OCI-LY3 (cell line): Measurements from ENCODE around the gene RGS8.

Experiments used
- EZH2phosphoT487 ChIP-seq: fragments of 200-600 bp; shearing (Covaris generic); IDR thresholded peaks from 2 replicates; pipeline ENCODE4 v1.6.1; 2018; ENCODE audit warnings: antibody characterized with exemption, mixed run types, low read depth
- TF ChIP-seq, protein P1 (sequence below): fragments of 200-600, 300-600 bp; sonication (generic); IDR thresholded peaks from 2 replicates; pipeline ENCODE4 v1.5.1; 2014; ENCODE audit warnings: antibody characterized with exemption, low read length, low read depth

DNA sequence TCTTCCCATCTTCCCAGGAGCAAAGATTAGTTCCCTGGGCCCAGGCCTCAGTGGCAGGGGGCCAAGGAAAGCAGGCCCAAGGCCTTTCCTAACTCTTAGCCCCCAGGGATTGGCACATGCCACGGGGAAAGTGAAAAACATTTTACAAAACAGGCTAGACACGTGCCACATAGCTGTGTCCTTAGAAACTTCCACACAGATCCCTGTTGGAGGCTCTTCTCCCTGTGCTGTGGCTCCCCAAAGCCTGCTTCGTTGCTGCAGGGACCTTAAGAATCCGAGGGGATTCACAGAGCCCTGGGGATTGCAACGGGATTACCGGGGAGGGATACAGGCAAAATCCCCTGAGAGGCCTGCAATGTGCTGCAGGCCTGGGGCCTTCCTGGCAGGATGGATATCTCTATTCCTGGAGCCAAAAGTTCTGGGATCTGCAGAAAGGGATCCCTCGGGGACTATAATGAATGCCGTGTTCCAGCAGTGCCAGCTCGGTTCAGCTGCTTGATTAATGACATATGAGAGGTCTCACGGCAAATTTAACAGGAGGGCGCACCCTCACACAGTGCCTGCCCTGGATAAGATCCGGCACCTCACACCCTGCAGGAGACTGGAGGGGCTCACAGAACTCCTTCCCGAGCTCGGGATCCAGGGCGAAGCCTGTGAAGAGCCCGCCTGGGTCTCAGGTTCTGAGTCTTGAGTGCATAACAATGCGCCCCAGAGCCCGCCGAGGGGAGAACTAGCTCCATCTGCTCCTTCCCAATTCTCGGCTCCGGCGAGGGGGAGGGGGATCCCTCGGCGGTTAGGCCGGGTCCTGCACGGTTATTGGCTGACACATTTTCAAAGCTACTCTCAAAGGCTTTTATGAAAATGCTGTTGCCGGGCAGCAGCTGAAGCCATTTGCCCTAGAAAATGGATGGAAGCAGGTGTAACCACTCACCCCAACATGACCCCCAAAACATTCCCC lies 15.3 kb upstream of the RGS8 start:
- TF ChIP-seq, protein P1, sequence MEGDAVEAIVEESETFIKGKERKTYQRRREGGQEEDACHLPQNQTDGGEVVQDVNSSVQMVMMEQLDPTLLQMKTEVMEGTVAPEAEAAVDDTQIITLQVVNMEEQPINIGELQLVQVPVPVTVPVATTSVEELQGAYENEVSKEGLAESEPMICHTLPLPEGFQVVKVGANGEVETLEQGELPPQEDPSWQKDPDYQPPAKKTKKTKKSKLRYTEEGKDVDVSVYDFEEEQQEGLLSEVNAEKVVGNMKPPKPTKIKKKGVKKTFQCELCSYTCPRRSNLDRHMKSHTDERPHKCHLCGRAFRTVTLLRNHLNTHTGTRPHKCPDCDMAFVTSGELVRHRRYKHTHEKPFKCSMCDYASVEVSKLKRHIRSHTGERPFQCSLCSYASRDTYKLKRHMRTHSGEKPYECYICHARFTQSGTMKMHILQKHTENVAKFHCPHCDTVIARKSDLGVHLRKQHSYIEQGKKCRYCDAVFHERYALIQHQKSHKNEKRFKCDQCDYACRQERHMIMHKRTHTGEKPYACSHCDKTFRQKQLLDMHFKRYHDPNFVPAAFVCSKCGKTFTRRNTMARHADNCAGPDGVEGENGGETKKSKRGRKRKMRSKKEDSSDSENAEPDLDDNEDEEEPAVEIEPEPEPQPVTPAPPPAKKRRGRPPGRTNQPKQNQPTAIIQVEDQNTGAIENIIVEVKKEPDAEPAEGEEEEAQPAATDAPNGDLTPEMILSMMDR: no peak
- no peak for TF ChIP-seq EZH2phosphoT487
